ENCODE measurements around the gene PTH1R. TPM values are rescaled to one million over a fixed set of nuclear protein-coding genes. Genes with fewer than 3 reads are reported as not detected.

The PTH1R gene
- total RNA-seq, 1 experiment from 2014 or later: 1.0 TPM

GRCh38 chr3:46905213-46905560 is 27.7 kb downstream of the PTH1R start:
- Histone ChIP-seq H4K20me1 (ENCODE audit: control insufficient read depth, insufficient read depth, insufficient read length) (no peaks in the 10 kb centered on the region), H3K9me3 (ENCODE audit: control insufficient read depth, low read depth, low read length) (no peaks in the 10 kb centered on the region), H2BK12ac (ENCODE audit: insufficient read length, low read depth, low read length) (no peak overlapping the region), H3K27me3 (ENCODE audit: insufficient read depth, low read length) (no peaks in the 10 kb centered on the region; the same call in 1 of the 2 replicates), H2AFZ (ENCODE audit: low read length) (no peak overlapping the region), H3K4me1 (ENCODE audit: insufficient read depth, low read length) (no peaks in the 10 kb centered on the region), H3K4me2 (ENCODE audit: insufficient read depth, insufficient read length, low read length) (no peak overlapping the region), H2BK15ac (ENCODE audit: low read depth, low read length) (no peak overlapping the region), H3K79me1 (ENCODE audit: insufficient read depth, low read depth, low read length, poor library complexity, severe bottlenecking) (no peaks in the 10 kb centered on the region), H4K5ac (ENCODE audit: insufficient read length, low read depth, low read length) (no peak overlapping the region), H2BK20ac (ENCODE audit: low read depth, low read length, poor library complexity, severe bottlenecking) (no peak overlapping the region), H3K18ac (ENCODE audit: insufficient read length, low read depth, low read length) (no peak overlapping the region), H3K23ac (ENCODE audit: insufficient read length, low read depth, low read length) (no peak overlapping the region), H3K4ac (ENCODE audit: low read depth, low read length) (no peak overlapping the region), H3K27ac (ENCODE audit: insufficient read length, low read depth, low read length) (no peak overlapping the region), H3K14ac (ENCODE audit: insufficient read depth, low read length) (no peak overlapping the region), H4K8ac (replicated peaks; ENCODE audit: insufficient read length, low read depth, low read length) (no peak overlapping the region), H2BK120ac (ENCODE audit: low read depth, low read length, poor library complexity, severe bottlenecking) (no peak overlapping the region), H3K9ac (ENCODE audit: extremely low read depth, insufficient read length, low read length) (no peak overlapping the region), H3T11ph (ENCODE audit: low read length) (no peak overlapping the region), H3K23me2 (ENCODE audit: insufficient read length, low read depth, low read length, poor library complexity, severe bottlenecking) (no peaks in the 10 kb centered on the region), H2BK5ac (ENCODE audit: insufficient read length, low read length) (no peak overlapping the region), H3K56ac (ENCODE audit: insufficient read length, low read depth, low read length) (no peak overlapping the region), H2AK5ac (ENCODE audit: insufficient read length, low read length) (no peak overlapping the region), H4K91ac (ENCODE audit: insufficient read length, low read depth, low read length) (no peak overlapping the region), H3K79me2 (ENCODE audit: insufficient read depth, low read length) (no peaks in the 10 kb centered on the region)
- Mint-ChIP-seq H3K36me3 (ENCODE audit: insufficient read depth in 1 of 3, low read depth in 3 of 3) (no peaks in the 10 kb centered on the region), H3K27ac (no peak overlapping the region), H3K4me1 (peaks cover 3 to 5% of the 10 kb centered on the region in 2 experiments; a peak in 3 of 4 replicates), H3K27me3 (ENCODE audit: low read depth) (peaks cover 2% of the 10 kb centered on the region; the same call in 1 of the 2 replicates), H3K4me3 (no peak overlapping the region), H3K9me3 (no peaks in the 10 kb centered on the region)
- TF ChIP-seq CTCF (conservative IDR thresholded peaks at IDR 0.05): no peak
- DNase-seq: no peak
- WGBS (ENCODE audit: extremely low coverage, insufficient read length, low lambda C conversion rate): no CpG with 5 or more reads among the region's 3 CpGs

Data from H9 (cell line).